Left cardiac atrium (tissue), 4 donors: Measurements from ENCODE around the gene GAR1. TPM values are rescaled to one million over a fixed set of nuclear protein-coding genes. Genes with fewer than 3 reads are reported as not detected.
"Not testable (repeated sequence)": the region's sequence is repeated elsewhere in the genome, so short reads cannot be mapped to it uniquely, and the experiment has no call there.

Experiments used
- ATAC-seq, 2 donors: fragments of 200-7000 bp; cut with Tn5 transposase; one replicate each; pipeline ENCODE4 v1.9.1; 2020; ENCODE audit warnings: mild to moderate bottlenecking in 2 of 2, moderate library complexity in 2 of 2
- DNase-seq: peaks from one replicate; pipeline ENCODE4 v3.0.0-alpha.2; 2020
- intact Hi-C, 2 donors: fragments of 100-400 bp; cut with DNase I; formaldehyde crosslinking; loops; one replicate each; pipeline versions ENCODE4 v1.14.1 to v1.15.1; 2022 to 2023
- total RNA-seq, 2 donors: library from RNA; stranded (reverse); fragmentation: NEBNext Ultra II Directional; extraction: Animal tissue kit (Norgen Biotek cat#: 25700); gene quantifications; one replicate each; pipeline ENCODE4 v1.2.1, GENCODE V29; 2021
- donor health status: DM: no; HTN: yes; CAD: no.
- donor health status: DM: no; HTN: yes; CAD: no; lungs with severe emphysema.
- donor health status: DM: yes; HTN: yes; CAD: no.
- donor health status: Dilated cardiomyopathy.

The GAR1 gene
- total RNA-seq, 2 donors from 2014 or later, result 9.6 to 12.0 TPM

- ATAC-seq, result no peak
- intact Hi-C loops, result loop anchor here (5.0 to 10.0 kb wide), 2 partner anchors 147 to 405 kb away; no protein-coding TSS in a partner anchor
- DNase-seq, result no peak
Observed at GRCh38 chr4:109827672-109828071, 12.1 kb downstream of the GAR1 start, which contains the start of gene RRH. Gene RRH (plus strand): TSS chr4:109827972. CDS start chr4:109828028, 56 bp downstream.

GRCh38 chr4:109833756-109834155 is 18.2 kb downstream of the GAR1 start:
- intact Hi-C loops, result no loop called here
- no peak for ATAC-seq
- DNase-seq, result no peak

- intact Hi-C loops, result no loop called here
- ATAC-seq (no peak), DNase-seq (no peak)
Observed at GRCh38 chr4:109836985-109837384, 21.4 kb downstream of the GAR1 start.

GRCh38 chr4:109846395-109847098 is 31.0 kb downstream of the GAR1 start:
- no peak for DNase-seq
- intact Hi-C loops, result no loop called here
- ATAC-seq, result no peak

GRCh38 chr4:109847896-109848442 is 32.4 kb downstream of the GAR1 start, which contains the start of gene LRIT3:
Gene LRIT3 (plus strand): TSS chr4:109848107. CDS start chr4:109848202, 95 bp downstream.
- ATAC-seq, result no peak
- intact Hi-C loops, result no loop called here
- no peak for DNase-seq

GRCh38 chr4:109848501-109848900 is 32.9 kb downstream of the GAR1 start:
- no peak for ATAC-seq
- intact Hi-C loops, result no loop called here
- no peak for DNase-seq

GRCh38 chr4:109850601-109851000 is 35.0 kb downstream of the GAR1 start:
- intact Hi-C loops, result no loop called here
- no peak for ATAC-seq

GRCh38 chr4:109859426-109860300 is 44.1 kb downstream of the GAR1 start:
- ATAC-seq, DNase-seq, intact Hi-C loops: not testable (repeated sequence)

More at GRCh38 chr4:109850601-109851000, 35.0 kb downstream of the GAR1 start:
- DNase-seq, result no peak

GRCh38 chr4:109861271-109861670 is 45.7 kb downstream of the GAR1 start:
- no peak for DNase-seq
- intact Hi-C loops, result no loop called here
- no peak for ATAC-seq

GRCh38 chr4:109861916-109862511 is 46.5 kb downstream of the GAR1 start:
- intact Hi-C loops, result no loop called here
- DNase-seq (no peak), ATAC-seq (no peak)

- intact Hi-C loops, result no loop called here
- no peak for ATAC-seq
- no peak for DNase-seq
Observed at GRCh38 chr4:109864134-109864533, 48.6 kb downstream of the GAR1 start.

GRCh38 chr4:109870061-109870460 is 54.5 kb downstream of the GAR1 start:
- intact Hi-C loops, result no loop called here
- no peak for ATAC-seq
- no peak for DNase-seq

GRCh38 chr4:109872065-109872464 is 56.5 kb downstream of the GAR1 start:
- intact Hi-C loops, result no loop called here

GRCh38 chr4:109872950-109873656 is 57.5 kb downstream of the GAR1 start:
- no peak for ATAC-seq
- DNase-seq, result no peak
- intact Hi-C loops, result no loop called here

More at GRCh38 chr4:109872065-109872464, 56.5 kb downstream of the GAR1 start:
- ATAC-seq (no peak), DNase-seq (no peak)

GRCh38 chr4:109873791-109874514 is 58.4 kb downstream of the GAR1 start:
- ATAC-seq (no peak), DNase-seq (no peak)
- intact Hi-C loops, result no loop called here
